GM13976 (cell line): ENCODE results near the gene CEP162.

Experiments used
- DNase-seq: peaks from one replicate; pipeline ENCODE4 v3.0.0; 2012; ENCODE audit warnings: low spot score
- in situ Hi-C: fragments of 300-500 bp; cut with MboI; formaldehyde crosslinking; loops from one replicate; pipeline ENCODE4 v1.12.0; 2022; ENCODE audit warnings: low sequenced_read_pairs, mixed read lengths, inconsistent platforms; ENCODE audit not compliant: unreplicated experiment
- TF ChIP-seq, protein P1 (sequence below): IDR thresholded peaks from 2 replicates; pipeline ENCODE4 v1.5.1; 2012; ENCODE audit warnings: borderline replicate concordance, mild to moderate bottlenecking; ENCODE audit not compliant: insufficient read depth; ENCODE audit errors: extremely low read depth, missing control alignments, control extremely low read depth

The CEP162 gene

DNA sequence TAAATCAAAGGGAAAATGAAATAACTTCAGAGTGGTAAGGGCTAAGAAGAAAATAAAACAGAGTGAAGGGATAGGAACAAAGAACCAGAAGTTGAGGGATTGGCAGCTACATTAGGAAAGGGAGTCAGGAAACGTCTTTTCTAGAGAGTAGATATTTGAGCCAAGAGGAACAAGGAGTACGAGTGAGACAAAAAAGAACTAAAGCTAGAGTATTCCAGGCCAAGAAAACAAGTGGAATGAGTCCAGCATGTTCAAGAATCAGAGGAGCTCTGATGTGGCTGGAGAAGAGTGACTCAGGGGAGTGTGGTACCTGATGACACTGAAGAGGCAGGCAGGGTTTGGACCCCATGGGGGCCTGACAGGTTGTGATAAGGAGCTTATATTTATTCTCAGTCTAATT is 66.3 kb downstream of the CEP162 start:
- TF ChIP-seq, protein P1, sequence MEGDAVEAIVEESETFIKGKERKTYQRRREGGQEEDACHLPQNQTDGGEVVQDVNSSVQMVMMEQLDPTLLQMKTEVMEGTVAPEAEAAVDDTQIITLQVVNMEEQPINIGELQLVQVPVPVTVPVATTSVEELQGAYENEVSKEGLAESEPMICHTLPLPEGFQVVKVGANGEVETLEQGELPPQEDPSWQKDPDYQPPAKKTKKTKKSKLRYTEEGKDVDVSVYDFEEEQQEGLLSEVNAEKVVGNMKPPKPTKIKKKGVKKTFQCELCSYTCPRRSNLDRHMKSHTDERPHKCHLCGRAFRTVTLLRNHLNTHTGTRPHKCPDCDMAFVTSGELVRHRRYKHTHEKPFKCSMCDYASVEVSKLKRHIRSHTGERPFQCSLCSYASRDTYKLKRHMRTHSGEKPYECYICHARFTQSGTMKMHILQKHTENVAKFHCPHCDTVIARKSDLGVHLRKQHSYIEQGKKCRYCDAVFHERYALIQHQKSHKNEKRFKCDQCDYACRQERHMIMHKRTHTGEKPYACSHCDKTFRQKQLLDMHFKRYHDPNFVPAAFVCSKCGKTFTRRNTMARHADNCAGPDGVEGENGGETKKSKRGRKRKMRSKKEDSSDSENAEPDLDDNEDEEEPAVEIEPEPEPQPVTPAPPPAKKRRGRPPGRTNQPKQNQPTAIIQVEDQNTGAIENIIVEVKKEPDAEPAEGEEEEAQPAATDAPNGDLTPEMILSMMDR, result no peak
- DNase-seq, result no peak
- in situ Hi-C loops, result no loop called here

DNA sequence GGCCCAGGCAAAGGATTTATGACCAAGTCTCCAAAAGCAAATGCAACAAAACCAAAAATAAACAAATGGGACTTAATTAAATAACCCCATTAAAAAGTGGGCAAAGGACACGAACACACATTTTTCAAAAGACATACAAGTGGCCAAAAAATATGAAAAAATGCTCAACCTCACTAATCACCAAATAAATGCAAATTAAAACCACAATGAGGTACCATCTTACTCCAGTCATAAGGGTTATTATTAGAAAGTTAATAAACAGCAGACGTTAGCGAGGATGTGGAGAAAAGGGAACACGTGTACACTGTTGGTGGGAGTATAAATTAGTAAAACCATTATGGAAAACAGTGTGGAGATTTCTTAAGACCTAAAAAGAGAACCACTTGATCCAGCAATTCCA is 71.1 kb downstream of the CEP162 start:
- TF ChIP-seq, protein P1, result no peak
- DNase-seq, result no peak
- in situ Hi-C loops, result no loop called here

GRCh38 chr6:84151669-84152068 is 75.8 kb downstream of the CEP162 start:
- in situ Hi-C loops, result no loop called here
- no peak for DNase-seq
- TF ChIP-seq, protein P1, result no peak

DNA sequence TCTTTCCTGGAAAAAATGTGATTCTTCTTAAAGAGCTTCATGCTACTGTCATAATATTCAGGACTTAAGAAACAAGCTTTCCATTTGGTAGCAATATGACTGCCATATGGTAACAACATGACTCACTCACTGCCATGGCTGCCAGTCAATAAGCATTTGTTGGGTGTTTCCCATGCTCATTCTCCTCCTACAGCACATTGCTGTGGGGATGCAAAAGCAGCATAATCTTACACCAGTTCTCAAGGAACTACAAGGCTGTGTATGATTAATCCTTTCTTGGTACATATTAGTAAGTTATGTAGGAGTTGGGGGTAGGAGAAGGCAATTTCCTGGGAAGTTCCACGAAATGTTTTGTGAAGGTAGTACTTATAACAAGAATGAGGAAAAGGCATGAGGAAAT is 76.7 kb downstream of the CEP162 start:
- in situ Hi-C loops, result no loop called here
- TF ChIP-seq, protein P1, result no peak
- no peak for DNase-seq

DNA sequence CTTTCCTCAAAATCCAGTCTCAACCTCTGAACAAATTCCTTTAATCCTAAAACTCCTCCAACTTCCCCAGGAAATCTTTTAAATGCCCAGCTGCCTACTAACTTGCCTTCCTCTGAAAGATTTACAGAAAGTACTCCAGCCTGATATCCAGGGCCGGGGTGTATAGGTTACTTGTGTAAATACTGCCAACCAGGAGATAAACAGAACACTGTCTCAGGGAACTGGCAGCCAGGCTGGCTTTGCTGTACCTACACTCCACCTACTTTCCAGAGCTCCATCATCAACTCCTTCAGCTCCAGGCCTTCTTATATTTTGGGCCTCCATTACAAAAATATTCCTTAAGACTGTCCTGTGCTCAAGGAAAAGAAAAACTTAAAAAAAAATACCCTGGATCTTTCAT is 85.9 kb downstream of the CEP162 start:
- TF ChIP-seq, protein P1, result no peak
- in situ Hi-C loops, result no loop called here
- DNase-seq, result no peak

GRCh38 chr6:84139311-84139710 is 88.1 kb downstream of the CEP162 start:
- in situ Hi-C loops, result no loop called here
- TF ChIP-seq, protein P1, result no peak
- DNase-seq, result no peak

DNA sequence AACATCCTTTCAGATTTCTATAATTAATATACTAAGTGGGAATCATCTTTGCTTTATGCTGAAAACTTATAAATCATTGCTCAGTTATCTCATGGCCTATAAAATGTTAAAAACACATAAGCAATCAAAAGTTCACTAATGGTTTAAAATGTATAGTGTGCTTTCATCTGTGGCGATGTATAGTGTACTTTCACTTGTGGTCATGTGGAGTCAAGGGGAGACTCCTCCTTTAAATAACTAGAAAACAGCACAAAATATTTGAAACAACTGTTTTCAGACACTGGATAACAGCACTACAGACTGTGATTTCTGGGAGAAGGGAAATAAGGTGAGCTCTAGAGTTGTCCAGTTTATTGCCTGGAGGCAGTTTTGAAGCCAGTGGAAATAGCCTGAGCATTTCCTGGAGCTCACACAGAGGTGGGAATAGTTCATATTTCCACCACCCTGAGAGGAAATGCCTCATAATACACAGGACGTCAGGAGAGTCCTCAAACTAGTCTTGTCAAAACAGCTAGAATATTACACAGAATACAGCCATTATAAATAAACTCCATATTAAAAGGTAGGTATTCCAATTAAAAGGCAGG is 89.4 kb downstream of the CEP162 start:
- no peak for DNase-seq
- TF ChIP-seq, protein P1, result no peak
- in situ Hi-C loops, result no loop called here
